A549 (cell line): ENCODE measurements around the gene COQ8B. TPM values are rescaled to one million over a fixed set of nuclear protein-coding genes. Genes with fewer than 3 reads are reported as not detected.
A peak's percentile ranks its signal among the peaks of the same experiment; 100 is the strongest.

Source experiments
- CHD4 ChIP-seq: fragments of 200-600 bp; sonication (generic); IDR thresholded peaks from 2 replicates; pipeline ENCODE4 v1.6.1; 2016; ENCODE audit warnings: antibody characterized with exemption, mild to moderate bottlenecking, borderline replicate concordance
- EHMT2 ChIP-seq: fragments of 200-600 bp; sonication (generic); IDR thresholded peaks from 2 replicates; pipeline ENCODE4 v1.6.1; 2016; ENCODE audit warnings: antibody characterized with exemption, low read depth, mild to moderate bottlenecking, moderate library complexity
- ESRRA ChIP-seq: fragments of 150-350 bp; IDR thresholded peaks from 2 replicates; pipeline ENCODE4 v1.6.1; 2014; ENCODE audit warnings: mild to moderate bottlenecking, low read length, borderline replicate concordance
- FOSB ChIP-seq: fragments of 250-450 bp; sonication (Bioruptor Pico); IDR thresholded peaks from 2 replicates; pipeline ENCODE4 v1.5.0; 2020; ENCODE audit warnings: mild to moderate bottlenecking, moderate library complexity
- FOSL2 ChIP-seq, 2 experiments: fragments of 450-650 bp in 1 of 2; fragments of >200 bp in 1 of 2; sonication (Bioruptor Twin) in 1 of 2; formaldehyde crosslinking; IDR thresholded peaks; 2 replicates each; pipeline versions ENCODE4 v1.5.0 to v1.6.1; 2016 to 2020; ENCODE audit warnings: mild to moderate bottlenecking in 1 of 2, moderate library complexity in 1 of 2
- FOXS1 ChIP-seq: fragments of 250-450 bp; sonication (Bioruptor Pico); IDR thresholded peaks from 2 replicates; pipeline ENCODE4 v1.5.0; 2020; ENCODE audit warnings: mild to moderate bottlenecking, moderate library complexity
- GATA3 ChIP-seq: IDR thresholded peaks from 2 replicates; pipeline ENCODE4 v1.6.1; 2012; ENCODE audit warnings: borderline replicate concordance
- HDAC2 ChIP-seq: fragments of 200-600 bp; sonication (generic); IDR thresholded peaks from 2 replicates; pipeline ENCODE4 v1.6.1; 2016
- HEYL ChIP-seq: fragments of 250-450 bp; sonication (Bioruptor Pico); IDR thresholded peaks from 2 replicates; pipeline ENCODE4 v1.8.0; 2021; ENCODE audit warnings: mild to moderate bottlenecking, moderate library complexity
- HOXB13 ChIP-seq: fragments of 250-450 bp; sonication (Bioruptor Pico); IDR thresholded peaks from 2 replicates; pipeline ENCODE4 v1.5.0; 2020; ENCODE audit warnings: low read depth, mild to moderate bottlenecking, moderate library complexity
- HOXB5 ChIP-seq: fragments of 250-450 bp; sonication (Bioruptor Pico); IDR thresholded peaks from 2 replicates; pipeline ENCODE4 v1.5.0; 2020; ENCODE audit warnings: mild to moderate bottlenecking, moderate library complexity
- JUN ChIP-seq, 2 experiments: fragments of >200 bp; sonication (Bioruptor Twin); formaldehyde crosslinking; IDR thresholded peaks; 2 replicates in 1 of 2; 3 replicates in 1 of 2; pipeline ENCODE4 v1.6.1; 2016 to 2017
- JUNB ChIP-seq: fragments of >200 bp; sonication (Bioruptor Twin); formaldehyde crosslinking; IDR thresholded peaks from 2 replicates; pipeline ENCODE4 v1.6.1; 2016
- MAZ ChIP-seq: fragments of 150-350 bp; IDR thresholded peaks from 2 replicates; pipeline ENCODE4 v1.6.1; 2014; ENCODE audit warnings: antibody characterized with exemption, low read depth, low read length, borderline replicate concordance
- NFE2L2 ChIP-seq: fragments of 150-350 bp; conservative IDR thresholded peaks from 2 replicates; pipeline ENCODE4 v1.6.1; 2014; ENCODE audit warnings: low read length
- NR3C1 ChIP-seq: fragments of >200 bp; sonication (Bioruptor Twin); formaldehyde crosslinking; IDR thresholded peaks from 3 replicates; pipeline ENCODE4 v1.6.1; 2017
- PBX3 ChIP-seq: IDR thresholded peaks from 2 replicates; pipeline ENCODE4 v1.6.1; 2012
- POLR2A ChIP-seq: IDR thresholded peaks from 2 replicates; pipeline ENCODE4 v1.6.1; 2012; ENCODE audit warnings: mild to moderate bottlenecking, low read length
- POLR2AphosphoS2 ChIP-seq: conservative IDR thresholded peaks from 2 replicates; pipeline ENCODE4 v1.6.1; 2012; ENCODE audit warnings: low read length, improper control_type of control experiment, inconsistent platforms
- RAD21 ChIP-seq, 2 experiments: fragments of >200 bp in 1 of 2; sonication (Bioruptor Twin) in 1 of 2; formaldehyde crosslinking in 1 of 2; IDR thresholded peaks in 1 of 2; conservative IDR thresholded peaks in 1 of 2; 2 replicates in 1 of 2; 3 replicates in 1 of 2; pipeline ENCODE4 v1.6.1; 2012 to 2018; ENCODE audit warnings: inconsistent platforms in 1 of 2
- RARB ChIP-seq: fragments of 250-450 bp; sonication (Bioruptor Pico); IDR thresholded peaks from 2 replicates; pipeline ENCODE4 v1.8.0; 2021; ENCODE audit warnings: mild to moderate bottlenecking, moderate library complexity
- RCOR1 ChIP-seq: fragments of 150-350 bp; IDR thresholded peaks from 2 replicates; pipeline ENCODE4 v1.6.1; 2014; ENCODE audit warnings: antibody characterized with exemption, low read length, low read depth
- RFX5 ChIP-seq: fragments of 450-650 bp; IDR thresholded peaks from 2 replicates; pipeline ENCODE4 v1.7.1; 2014; ENCODE audit warnings: antibody characterized with exemption, mild to moderate bottlenecking, moderate library complexity
- RNF2 ChIP-seq: fragments of 200-600 bp; sonication (generic); IDR thresholded peaks from 2 replicates; pipeline ENCODE4 v1.6.1; 2016; ENCODE audit warnings: low read depth, mild to moderate bottlenecking, antibody characterized with exemption, moderate library complexity, borderline replicate concordance
- ZSCAN20 ChIP-seq: fragments of 250-450 bp; sonication (Bioruptor Pico); IDR thresholded peaks from 2 replicates; pipeline ENCODE4 v1.8.0; 2022; ENCODE audit warnings: mild to moderate bottlenecking, moderate library complexity
- polyA plus RNA-seq, 4 experiments: library from polyadenylated mRNA; depleted of rRNA in 3 of 4; stranded (reverse); fragments of >200 nt; fragmentation: RNase III in 1 of 4; extraction: RNeasy Plus Mini Kit Qiagen cat#74134 plus additional on column Dnase treatment in 1 of 4; gene quantifications; 2 replicates in 3 of 4; 3 replicates in 1 of 4; pipeline ENCODE4 v1.2.3, GENCODE V29; 2011 to 2017
- TF ChIP-seq, protein P1 (sequence below): fragments of >200 bp; sonication (Bioruptor Twin); formaldehyde crosslinking; IDR thresholded peaks from 3 replicates; pipeline ENCODE4 v1.6.1; 2016
- TF ChIP-seq, protein P2 (sequence below): fragments of 200-600 bp; sonication (generic); IDR thresholded peaks from 2 replicates; pipeline ENCODE4 v1.6.1; 2016; ENCODE audit warnings: antibody characterized with exemption, mild to moderate bottlenecking, moderate library complexity
- TF ChIP-seq, protein P3 (sequence below): fragments of 250-450 bp; sonication (Bioruptor Pico); IDR thresholded peaks from 2 replicates; pipeline ENCODE4 v1.5.0; 2021; ENCODE audit warnings: mild to moderate bottlenecking, moderate library complexity, borderline replicate concordance
- TF ChIP-seq, protein P4 (sequence below): fragments of >200 bp; sonication (Bioruptor Twin); formaldehyde crosslinking; IDR thresholded peaks from 3 replicates; pipeline ENCODE4 v1.5.1; 2016
- TF ChIP-seq, protein P5 (sequence below): fragments of >200 bp; sonication (Bioruptor Twin); formaldehyde crosslinking; IDR thresholded peaks from 2 replicates; pipeline ENCODE4 v1.6.1; 2016

The COQ8B gene
- polyA plus RNA-seq, 2 of the 4 experiments (the other 2 are of a cell fraction): 47.2 to 63.6 TPM

GRCh38 chr19:40662925-40663694 lies 53.6 kb downstream of the COQ8B start (continued):
- TF ChIP-seq, protein P1, sequence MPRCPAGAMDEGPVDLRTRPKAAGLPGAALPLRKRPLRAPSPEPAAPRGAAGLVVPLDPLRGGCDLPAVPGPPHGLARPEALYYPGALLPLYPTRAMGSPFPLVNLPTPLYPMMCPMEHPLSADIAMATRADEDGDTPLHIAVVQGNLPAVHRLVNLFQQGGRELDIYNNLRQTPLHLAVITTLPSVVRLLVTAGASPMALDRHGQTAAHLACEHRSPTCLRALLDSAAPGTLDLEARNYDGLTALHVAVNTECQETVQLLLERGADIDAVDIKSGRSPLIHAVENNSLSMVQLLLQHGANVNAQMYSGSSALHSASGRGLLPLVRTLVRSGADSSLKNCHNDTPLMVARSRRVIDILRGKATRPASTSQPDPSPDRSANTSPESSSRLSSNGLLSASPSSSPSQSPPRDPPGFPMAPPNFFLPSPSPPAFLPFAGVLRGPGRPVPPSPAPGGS: peak; percentile 50; the same call in 1 of the 3 replicates
- TF ChIP-seq, protein P2, sequence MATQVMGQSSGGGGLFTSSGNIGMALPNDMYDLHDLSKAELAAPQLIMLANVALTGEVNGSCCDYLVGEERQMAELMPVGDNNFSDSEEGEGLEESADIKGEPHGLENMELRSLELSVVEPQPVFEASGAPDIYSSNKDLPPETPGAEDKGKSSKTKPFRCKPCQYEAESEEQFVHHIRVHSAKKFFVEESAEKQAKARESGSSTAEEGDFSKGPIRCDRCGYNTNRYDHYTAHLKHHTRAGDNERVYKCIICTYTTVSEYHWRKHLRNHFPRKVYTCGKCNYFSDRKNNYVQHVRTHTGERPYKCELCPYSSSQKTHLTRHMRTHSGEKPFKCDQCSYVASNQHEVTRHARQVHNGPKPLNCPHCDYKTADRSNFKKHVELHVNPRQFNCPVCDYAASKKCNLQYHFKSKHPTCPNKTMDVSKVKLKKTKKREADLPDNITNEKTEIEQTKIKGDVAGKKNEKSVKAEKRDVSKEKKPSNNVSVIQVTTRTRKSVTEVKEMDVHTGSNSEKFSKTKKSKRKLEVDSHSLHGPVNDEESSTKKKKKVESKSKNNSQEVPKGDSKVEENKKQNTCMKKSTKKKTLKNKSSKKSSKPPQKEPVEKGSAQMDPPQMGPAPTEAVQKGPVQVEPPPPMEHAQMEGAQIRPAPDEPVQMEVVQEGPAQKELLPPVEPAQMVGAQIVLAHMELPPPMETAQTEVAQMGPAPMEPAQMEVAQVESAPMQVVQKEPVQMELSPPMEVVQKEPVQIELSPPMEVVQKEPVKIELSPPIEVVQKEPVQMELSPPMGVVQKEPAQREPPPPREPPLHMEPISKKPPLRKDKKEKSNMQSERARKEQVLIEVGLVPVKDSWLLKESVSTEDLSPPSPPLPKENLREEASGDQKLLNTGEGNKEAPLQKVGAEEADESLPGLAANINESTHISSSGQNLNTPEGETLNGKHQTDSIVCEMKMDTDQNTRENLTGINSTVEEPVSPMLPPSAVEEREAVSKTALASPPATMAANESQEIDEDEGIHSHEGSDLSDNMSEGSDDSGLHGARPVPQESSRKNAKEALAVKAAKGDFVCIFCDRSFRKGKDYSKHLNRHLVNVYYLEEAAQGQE: peak; percentile 49
- TF ChIP-seq ESRRA: 0 out of 2 replicates have a peak, but pooled peaks have one; percentile 56
- no peak for TF ChIP-seq FOSL2 (IDR thresholded peaks at IDR 0.05)
- TF ChIP-seq FOSL2 (CRISPR knock-in tag; IDR thresholded peaks at IDR 0.05): no peak
- no peak for TF ChIP-seq HOXB13 (CRISPR knock-in tag)
- no peak for TF ChIP-seq NR3C1
- TF ChIP-seq, protein P3, sequence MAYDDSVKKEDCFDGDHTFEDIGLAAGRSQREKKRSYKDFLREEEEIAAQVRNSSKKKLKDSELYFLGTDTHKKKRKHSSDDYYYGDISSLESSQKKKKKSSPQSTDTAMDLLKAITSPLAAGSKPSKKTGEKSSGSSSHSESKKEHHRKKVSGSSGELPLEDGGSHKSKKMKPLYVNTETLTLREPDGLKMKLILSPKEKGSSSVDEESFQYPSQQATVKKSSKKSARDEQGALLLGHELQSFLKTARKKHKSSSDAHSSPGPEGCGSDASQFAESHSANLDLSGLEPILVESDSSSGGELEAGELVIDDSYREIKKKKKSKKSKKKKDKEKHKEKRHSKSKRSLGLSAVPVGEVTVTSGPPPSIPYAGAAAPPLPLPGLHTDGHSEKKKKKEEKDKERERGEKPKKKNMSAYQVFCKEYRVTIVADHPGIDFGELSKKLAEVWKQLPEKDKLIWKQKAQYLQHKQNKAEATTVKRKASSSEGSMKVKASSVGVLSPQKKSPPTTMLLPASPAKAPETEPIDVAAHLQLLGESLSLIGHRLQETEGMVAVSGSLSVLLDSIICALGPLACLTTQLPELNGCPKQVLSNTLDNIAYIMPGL (CRISPR knock-in tag): peak; percentile 89; the same call in 1 of the 2 replicates
- 0 out of 2 replicates have a peak, but pooled peaks have one; percentile 68 for TF ChIP-seq MAZ
- peak; percentile 100 for TF ChIP-seq RAD21 (conservative IDR thresholded peaks at IDR 0.05 in 1 of 2, IDR thresholded peaks at IDR 0.05 in 1 of 2)
- TF ChIP-seq RCOR1: no peak
- peak; percentile 63; the same call in 1 of the 2 replicates for TF ChIP-seq GATA3
- TF ChIP-seq HOXB5: no peak
- TF ChIP-seq NFE2L2: no peak
- no peak for TF ChIP-seq HEYL (CRISPR knock-in tag)
- TF ChIP-seq POLR2AphosphoS2: no peak
- no peak for TF ChIP-seq HDAC2
- TF ChIP-seq, protein P4, sequence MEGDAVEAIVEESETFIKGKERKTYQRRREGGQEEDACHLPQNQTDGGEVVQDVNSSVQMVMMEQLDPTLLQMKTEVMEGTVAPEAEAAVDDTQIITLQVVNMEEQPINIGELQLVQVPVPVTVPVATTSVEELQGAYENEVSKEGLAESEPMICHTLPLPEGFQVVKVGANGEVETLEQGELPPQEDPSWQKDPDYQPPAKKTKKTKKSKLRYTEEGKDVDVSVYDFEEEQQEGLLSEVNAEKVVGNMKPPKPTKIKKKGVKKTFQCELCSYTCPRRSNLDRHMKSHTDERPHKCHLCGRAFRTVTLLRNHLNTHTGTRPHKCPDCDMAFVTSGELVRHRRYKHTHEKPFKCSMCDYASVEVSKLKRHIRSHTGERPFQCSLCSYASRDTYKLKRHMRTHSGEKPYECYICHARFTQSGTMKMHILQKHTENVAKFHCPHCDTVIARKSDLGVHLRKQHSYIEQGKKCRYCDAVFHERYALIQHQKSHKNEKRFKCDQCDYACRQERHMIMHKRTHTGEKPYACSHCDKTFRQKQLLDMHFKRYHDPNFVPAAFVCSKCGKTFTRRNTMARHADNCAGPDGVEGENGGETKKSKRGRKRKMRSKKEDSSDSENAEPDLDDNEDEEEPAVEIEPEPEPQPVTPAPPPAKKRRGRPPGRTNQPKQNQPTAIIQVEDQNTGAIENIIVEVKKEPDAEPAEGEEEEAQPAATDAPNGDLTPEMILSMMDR: peak; percentile 100
- peak; percentile 50 for TF ChIP-seq POLR2A
- peak; percentile 80; the same call in 1 of the 2 replicates for TF ChIP-seq RNF2
- TF ChIP-seq FOSB (CRISPR knock-in tag): no peak
- TF ChIP-seq CHD4: no peak; the same call in 1 of the 2 replicates
- peak; percentile 67; the same call in 1 of the 2 replicates for TF ChIP-seq RFX5
- TF ChIP-seq EHMT2: no peak
- no peak; the same call in 1 of the 2 replicates for TF ChIP-seq FOXS1 (CRISPR knock-in tag)
- no peak; the same call in none of the 2 replicates for TF ChIP-seq RARB (CRISPR knock-in tag)
- TF ChIP-seq ZSCAN20 (CRISPR knock-in tag): no peak
- TF ChIP-seq, protein P5, sequence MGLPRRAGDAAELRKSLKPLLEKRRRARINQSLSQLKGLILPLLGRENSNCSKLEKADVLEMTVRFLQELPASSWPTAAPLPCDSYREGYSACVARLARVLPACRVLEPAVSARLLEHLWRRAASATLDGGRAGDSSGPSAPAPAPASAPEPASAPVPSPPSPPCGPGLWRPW: no peak
- peak; percentile 64 to 67; a peak in 2 of 5 replicates for TF ChIP-seq JUN (IDR thresholded peaks at IDR 0.05)
- no peak for TF ChIP-seq JUNB
- no peak; the same call in 1 of the 2 replicates for TF ChIP-seq PBX3
